Measurements from ENCODE around the gene INSRR.

The INSRR gene

DNA sequence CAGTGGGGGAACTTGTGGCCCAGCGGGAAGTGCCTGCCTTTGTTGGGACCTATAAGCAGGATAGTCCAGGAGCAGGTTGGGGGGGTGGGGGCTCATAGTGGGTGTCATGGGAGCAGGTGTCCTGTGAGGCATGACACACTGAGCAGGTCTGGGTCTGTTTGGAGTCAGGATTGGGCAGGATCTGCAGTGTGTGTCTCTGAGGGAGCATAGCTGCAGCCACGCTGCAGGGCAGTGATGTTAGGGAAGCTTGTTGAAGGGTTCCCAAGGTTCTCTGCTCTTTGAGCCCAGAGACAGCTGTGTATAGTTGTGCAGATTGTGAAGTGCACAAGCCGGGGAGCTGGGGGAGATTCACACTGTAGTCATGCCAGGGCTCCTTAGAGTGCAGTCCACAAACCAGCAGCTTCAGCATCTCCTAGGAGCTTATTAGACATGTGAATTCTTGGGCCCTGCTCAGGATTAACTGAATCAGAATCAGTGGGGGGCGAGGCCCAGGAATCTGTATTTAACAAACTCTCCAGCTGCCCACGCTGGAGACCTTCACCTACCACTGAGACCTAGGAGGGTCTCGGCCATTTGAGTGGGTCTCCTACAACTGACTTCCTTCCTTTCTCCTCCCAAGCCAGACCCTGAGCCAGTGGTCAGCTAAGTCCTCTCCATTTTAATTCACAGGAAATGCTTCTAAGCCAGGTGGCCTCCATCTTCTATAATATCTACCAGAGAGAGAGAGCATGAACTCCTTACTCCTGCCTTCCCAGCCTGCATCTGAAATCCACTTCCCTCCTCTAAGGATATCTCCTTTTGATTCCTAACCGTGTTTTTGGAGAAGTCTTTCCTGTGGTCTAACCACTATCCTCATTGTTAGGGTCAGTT, 11.1 kb downstream of the INSRR start:
- DNase-seq: no peak

DNA sequence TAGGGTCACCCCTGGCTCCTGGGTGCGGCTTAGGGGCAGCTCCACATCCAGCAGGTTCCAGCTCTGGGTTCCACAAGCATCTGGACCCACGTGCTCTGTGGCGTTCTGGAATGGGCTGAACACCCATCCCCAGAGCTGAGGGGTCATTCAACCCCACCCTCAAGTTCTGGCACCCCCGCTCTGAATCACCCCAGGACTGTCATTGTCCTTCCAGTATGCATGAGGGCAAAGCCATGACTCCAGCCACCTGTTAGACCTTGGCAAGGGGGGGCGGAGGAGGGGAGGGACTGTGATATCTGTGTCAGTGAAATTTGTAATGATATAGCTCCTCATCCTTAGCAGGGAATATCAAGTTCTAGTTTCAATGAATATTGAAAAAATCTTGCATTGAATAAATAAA, 12.3 kb downstream of the INSRR start:
- no peak for DNase-seq

GRCh38 chr1:156845953-156846545, 12.9 kb downstream of the INSRR start:
- DNase-seq: no peak

- DNase-seq: no peak
These were observed 13.6 kb downstream of the INSRR start for GRCh38 chr1:156845055-156845952.

DNA sequence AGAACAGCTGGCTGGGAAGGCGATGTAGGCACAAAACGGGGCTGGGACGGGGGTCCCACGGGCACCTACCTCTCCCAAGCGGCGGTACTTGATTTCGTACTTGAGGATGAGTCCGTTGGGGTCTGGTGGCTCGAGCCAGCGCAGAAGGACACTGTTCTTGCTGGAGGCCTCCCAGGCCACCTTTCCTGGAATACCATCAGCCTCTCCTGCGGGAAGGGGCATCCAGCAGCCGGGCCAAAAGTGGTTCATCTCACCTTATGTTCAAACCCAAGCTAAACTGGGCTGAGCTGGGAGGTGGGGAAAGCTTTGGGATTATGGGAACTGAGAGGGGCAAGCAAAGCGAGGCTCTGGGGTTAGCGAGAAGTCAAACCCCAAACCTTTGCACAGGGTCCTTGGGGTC, 14.3 kb downstream of the INSRR start:
- DNase-seq: no peak

DNA sequence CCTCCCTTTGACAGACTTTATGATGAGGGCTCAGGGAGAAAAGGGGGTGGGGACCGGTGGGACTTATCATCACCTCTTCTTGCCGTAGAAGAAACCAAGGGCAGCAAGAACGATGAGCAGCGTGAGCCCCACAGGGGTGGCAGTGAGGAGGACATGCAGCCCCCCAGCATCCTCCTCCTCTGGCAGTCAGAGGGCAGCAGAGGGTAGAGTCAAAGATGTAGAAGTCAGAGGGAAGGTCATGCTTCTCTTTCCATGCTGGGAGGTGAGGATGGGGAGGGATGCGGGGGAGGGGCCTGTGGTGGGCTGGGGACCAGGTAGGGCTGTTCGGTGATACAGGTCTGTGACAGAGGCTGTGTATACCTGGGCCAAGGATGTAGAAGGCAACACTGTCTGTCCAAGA, 14.8 kb downstream of the INSRR start:
- DNase-seq: no peak

- no peak for DNase-seq
These were observed 16.2 kb downstream of the INSRR start for GRCh38 chr1:156842618-156843300.

DNA sequence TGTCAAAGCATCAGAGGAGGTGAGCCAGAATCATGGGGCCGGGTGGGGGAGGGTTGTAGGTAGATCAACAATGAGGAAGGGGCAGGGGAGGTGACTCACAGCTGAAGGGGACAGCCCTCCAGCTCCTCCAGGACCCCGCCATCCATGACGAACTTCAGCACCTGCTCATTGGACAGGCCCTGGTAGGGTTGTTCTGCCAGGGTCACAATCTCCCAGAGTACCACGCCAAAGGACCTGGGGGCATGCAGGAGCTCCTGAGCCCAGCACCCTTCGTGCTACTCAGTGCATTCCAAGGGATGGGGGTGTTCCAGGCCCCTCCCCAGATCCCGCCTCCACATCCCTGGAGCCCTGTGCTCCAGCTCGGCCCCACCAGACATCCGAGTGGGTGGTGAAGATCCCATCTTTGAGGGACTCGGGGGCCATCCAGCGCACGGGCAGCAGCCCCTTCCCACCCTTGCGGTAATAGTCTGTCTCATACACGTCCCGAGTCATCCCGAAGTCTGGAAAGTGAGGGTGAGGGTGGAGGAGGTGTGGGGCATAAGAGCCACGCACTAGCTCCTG, 17.5 kb downstream of the INSRR start:
- no peak for DNase-seq

GRCh38 chr1:156840898-156841279, 18.0 kb downstream of the INSRR start:
- no peak for DNase-seq

GRCh38 chr1:156840186-156840897, 18.6 kb downstream of the INSRR start:
- no peak for DNase-seq

- DNase-seq: no peak
These were observed 19.3 kb downstream of the INSRR start for GRCh38 chr1:156839426-156840109.

- no peak for DNase-seq
These were observed 19.9 kb downstream of the INSRR start for GRCh38 chr1:156838972-156839371.

DNA sequence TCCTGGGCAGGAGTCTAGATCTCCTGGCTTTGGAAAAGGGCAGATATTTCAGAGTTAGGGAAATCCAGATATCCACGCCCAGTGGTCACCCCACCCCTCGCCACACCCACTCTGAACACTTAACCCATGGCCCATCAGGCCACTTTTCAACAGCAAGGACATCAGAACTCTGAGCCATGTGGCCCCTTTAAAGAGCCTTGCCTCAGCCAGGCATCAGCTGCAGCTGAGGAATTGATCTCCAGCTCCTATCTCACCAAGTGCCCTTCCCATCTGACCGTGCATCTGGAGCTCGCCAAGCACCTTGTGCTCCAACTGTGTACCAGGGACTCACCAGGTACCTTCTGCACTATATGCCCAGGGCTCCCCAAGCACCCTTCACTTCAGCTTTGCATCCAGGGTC, 22.0 kb downstream of the INSRR start:
- no peak for DNase-seq

- no peak for DNase-seq
These were observed 22.8 kb downstream of the INSRR start for GRCh38 chr1:156836041-156836654.

GRCh38 chr1:156834322-156834721, 24.6 kb downstream of the INSRR start:
- no peak for DNase-seq

- no peak for DNase-seq
These were observed 25.3 kb downstream of the INSRR start for GRCh38 chr1:156833603-156834002.

DNA sequence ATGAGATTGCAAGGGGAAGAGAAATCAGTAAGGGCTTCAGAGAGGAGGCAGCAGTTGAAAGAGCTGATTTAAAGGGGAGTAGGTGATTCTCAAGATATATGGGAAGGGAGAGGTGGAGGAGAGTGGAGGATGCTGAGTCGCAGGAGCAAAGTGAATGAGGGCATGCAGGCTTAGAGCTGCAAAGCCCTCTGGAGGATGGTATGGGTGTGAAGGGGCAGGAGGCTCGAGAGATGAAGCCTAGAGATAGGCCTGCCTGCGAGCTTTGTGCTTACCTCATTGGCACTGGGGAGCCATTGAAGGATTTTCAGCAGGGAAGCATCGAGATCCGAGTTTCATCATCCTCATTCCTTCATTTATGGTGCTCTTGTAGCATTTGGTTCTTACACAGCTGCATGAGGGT, 26.5 kb downstream of the INSRR start:
- no peak for DNase-seq

DNA sequence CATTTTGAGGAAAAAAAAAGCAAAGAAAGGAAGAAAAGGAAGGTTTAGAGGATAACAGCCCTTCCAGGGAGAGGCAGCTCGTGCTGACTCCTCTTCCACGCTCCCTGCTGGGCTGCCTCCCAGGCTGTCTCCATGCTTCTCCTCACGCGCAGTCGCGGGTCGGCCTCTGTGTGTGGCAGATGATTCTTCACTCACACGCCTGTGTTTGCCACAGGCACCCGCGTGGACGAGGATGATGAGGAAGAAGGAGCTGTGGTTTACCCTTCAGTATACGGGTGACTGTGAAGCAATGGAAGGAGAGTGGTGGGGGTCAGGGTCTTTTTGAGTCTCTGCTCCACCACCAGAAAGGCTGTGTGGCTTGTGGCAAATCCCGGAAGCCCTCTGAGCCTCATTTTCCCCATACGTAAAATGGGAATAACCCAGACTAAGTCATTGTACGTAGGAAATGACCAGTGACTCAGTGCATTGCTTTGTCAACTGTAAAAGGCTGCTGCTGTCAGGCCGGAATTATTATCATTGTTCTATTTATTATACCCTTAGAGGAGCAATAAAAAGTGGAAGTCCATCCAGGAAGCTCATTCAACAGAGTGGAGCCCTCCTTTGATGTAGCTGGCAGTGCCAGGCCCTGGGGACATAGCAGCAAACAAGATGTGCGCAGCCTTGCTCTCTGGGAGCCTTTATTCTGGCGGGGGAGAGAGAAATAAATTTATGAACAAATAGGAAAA, 30.4 kb downstream of the INSRR start:
- no peak for DNase-seq

DNA sequence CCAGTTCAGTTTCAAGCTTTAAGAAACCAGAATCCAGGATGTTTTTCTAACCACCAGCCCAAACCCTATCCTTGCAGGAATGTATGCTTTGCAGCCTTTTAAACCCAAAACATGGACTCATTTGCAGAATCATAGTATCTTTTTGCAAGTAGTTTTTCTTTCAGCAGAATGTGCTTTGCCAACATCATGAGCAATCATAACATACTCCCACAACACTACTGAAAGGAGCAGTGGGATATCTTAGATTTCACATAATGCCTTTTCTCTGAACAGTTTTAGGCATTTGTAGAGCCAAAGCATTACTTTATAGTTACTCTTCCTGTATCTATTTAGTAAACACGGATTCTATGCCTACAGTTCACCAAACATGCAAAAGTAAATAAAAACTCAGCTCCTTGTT, 32.3 kb downstream of the INSRR start:
- DNase-seq: no peak

DNA sequence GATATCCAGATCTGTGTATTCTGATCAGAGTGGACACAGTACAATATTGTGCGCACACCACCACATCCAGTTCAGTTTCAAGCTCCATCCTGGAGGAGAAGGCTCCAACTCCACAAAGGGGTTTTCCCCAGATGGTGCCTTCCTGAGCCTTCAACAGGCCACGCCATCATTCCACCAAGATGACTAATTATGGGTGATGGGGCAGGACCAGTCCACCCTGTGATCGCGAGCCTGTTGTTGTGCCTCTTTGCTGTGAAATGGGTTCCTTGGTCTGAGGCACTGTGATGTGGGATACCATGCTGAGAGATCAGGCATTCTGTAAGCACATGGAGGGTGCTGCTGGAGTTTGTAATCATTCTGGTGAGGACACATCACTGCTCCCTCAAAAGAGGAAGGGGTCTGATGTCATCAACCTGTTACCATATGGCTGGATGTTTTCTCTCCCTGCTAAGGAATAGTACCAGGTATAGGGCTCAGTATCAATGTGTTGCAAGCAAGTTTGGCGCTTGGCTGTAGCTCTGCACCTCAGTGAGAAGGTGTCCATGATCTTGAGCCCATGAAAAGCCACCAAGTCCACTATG, 35.6 kb downstream of the INSRR start:
- no peak for DNase-seq

All from inflammatory macrophage treated with lipopolysaccharide for 4 hours (primary cell).